ENCODE data around the gene ADTRP. TPM values are rescaled to one million over a fixed set of nuclear protein-coding genes. Genes with fewer than 3 reads are reported as not detected.

Gene ADTRP
- total RNA-seq, 1 experiment from 2014 or later = 0.86 TPM

GRCh38 chr6:11738661-11739375 is 39.8 kb downstream of the ADTRP start:
- TF ChIP-seq EZH2phosphoT487 (IDR thresholded peaks at IDR 0.05; ENCODE audit: borderline replicate concordance) (no peak), JUND (IDR thresholded peaks at IDR 0.05) (no peak)
- no peak overlapping the region for H3K9ac ChIP-seq (ENCODE audit: low read length)
- no peaks in the 10 kb centered on the region for H3K79me2 ChIP-seq (ENCODE audit: insufficient read depth, low read length)
- no peaks in the 10 kb centered on the region for H3K9me2 ChIP-seq (ENCODE audit: insufficient read depth)
- no TSS peak for BruUV-seq (replicated peaks)
- RAD21 ChIA-PET (ENCODE audit: low non-redundant PET in 1 of 2, low total read pairs in 2 of 2, uncharacterized antibody in 2 of 2, unreplicated experiment in 2 of 2) = no interaction called here
- H3K4me3 ChIP-seq (replicated peaks in 1 of 2; ENCODE audit: low read depth in 1 of 2, low read length in 2 of 2) = no peak overlapping the region
- H3K36me3 ChIP-seq (ENCODE audit: control insufficient read depth in 1 of 2, insufficient read depth in 2 of 2, low read length in 2 of 2) = no peaks in the 10 kb centered on the region
- H3K9me3 ChIP-seq (ENCODE audit: control insufficient read depth in 1 of 2, insufficient read depth in 1 of 2, low read depth in 1 of 2, low read length in 2 of 2) = no peaks in the 10 kb centered on the region
- H2AFZ ChIP-seq (ENCODE audit: low read depth, low read length, poor library complexity, severe bottlenecking) = no peak overlapping the region
- POLR2A ChIA-PET = no interaction called here
- H3K4me1 ChIP-seq (ENCODE audit: control insufficient read depth in 1 of 2, insufficient read depth in 2 of 2, low read length in 2 of 2) = no peaks in the 10 kb centered on the region
- ATAC-seq = no peak
- no peak overlapping the region for H3K27ac ChIP-seq (ENCODE audit: low read depth, low read length)
- CTCF ChIA-PET = no interaction called here
- DNase-seq (ENCODE audit: low read depth, low spot score) = no peak
- peaks cover 7% of the 10 kb centered on the region; the same call in 1 of the 2 replicates for H3K27me3 ChIP-seq (ENCODE audit: insufficient read depth, low read length)
- intact Hi-C loops (cut with micrococcal nuclease) = no loop called here
- H3K4me2 ChIP-seq (ENCODE audit: low read length) = no peak overlapping the region
- no peaks in the 10 kb centered on the region for H4K20me1 ChIP-seq (ENCODE audit: insufficient read depth)

- H3K9me2 ChIP-seq (ENCODE audit: insufficient read depth) = no peaks in the 10 kb centered on the region
- ATAC-seq = no peak
- no peak overlapping the region for H3K4me2 ChIP-seq (ENCODE audit: low read length)
- no peak overlapping the region for H3K27ac ChIP-seq (ENCODE audit: low read depth, low read length)
- intact Hi-C loops (cut with micrococcal nuclease) = no loop called here
- no peak overlapping the region for H3K4me3 ChIP-seq (replicated peaks in 1 of 2; ENCODE audit: low read depth in 1 of 2, low read length in 2 of 2)
- RAD21 ChIA-PET (ENCODE audit: low non-redundant PET in 1 of 2, low total read pairs in 2 of 2, uncharacterized antibody in 2 of 2, unreplicated experiment in 2 of 2) = no interaction called here
- CTCF ChIA-PET = no interaction called here
- H3K27me3 ChIP-seq (ENCODE audit: insufficient read depth, low read length) = peaks cover 7% of the 10 kb centered on the region; the same call in 1 of the 2 replicates
- BruUV-seq (replicated peaks) = no TSS peak
- no peak for DNase-seq (ENCODE audit: low read depth, low spot score)
- POLR2A ChIA-PET = no interaction called here
- no peaks in the 10 kb centered on the region for H3K4me1 ChIP-seq (ENCODE audit: control insufficient read depth in 1 of 2, insufficient read depth in 2 of 2, low read length in 2 of 2)
- no peaks in the 10 kb centered on the region for H3K79me2 ChIP-seq (ENCODE audit: insufficient read depth, low read length)
- H4K20me1 ChIP-seq (ENCODE audit: insufficient read depth) = no peaks in the 10 kb centered on the region
- no peaks in the 10 kb centered on the region for H3K36me3 ChIP-seq (ENCODE audit: control insufficient read depth in 1 of 2, insufficient read depth in 2 of 2, low read length in 2 of 2)
- H3K9ac ChIP-seq (ENCODE audit: low read length) = no peak overlapping the region
- H3K9me3 ChIP-seq (ENCODE audit: control insufficient read depth in 1 of 2, insufficient read depth in 1 of 2, low read depth in 1 of 2, low read length in 2 of 2) = no peaks in the 10 kb centered on the region
- H2AFZ ChIP-seq (ENCODE audit: low read depth, low read length, poor library complexity, severe bottlenecking) = no peak overlapping the region
- TF ChIP-seq SIN3A (IDR thresholded peaks at IDR 0.05; ENCODE audit: low read depth) (no peak), ZFX (IDR thresholded peaks at IDR 0.05) (no peak), ZNF274 (IDR thresholded peaks at IDR 0.05; ENCODE audit: low read depth, low read length) (no peak), FOSL1 (IDR thresholded peaks at IDR 0.05; ENCODE audit: low read depth) (no peak), TCF7L2 (IDR thresholded peaks at IDR 0.05; ENCODE audit: borderline replicate concordance, extremely low read depth, insufficient read depth, insufficient read length) (no peak), SP1 (IDR thresholded peaks at IDR 0.05; ENCODE audit: low read depth) (no peak), ZBTB33 (IDR thresholded peaks at IDR 0.05; ENCODE audit: extremely low read depth, insufficient replicate concordance, low read length) (no peak), REST (IDR thresholded peaks at IDR 0.05; ENCODE audit: low read depth) (no peak), ELF1 (IDR thresholded peaks at IDR 0.05; ENCODE audit: borderline replicate concordance, low read depth) (no peak), RAD21 (IDR thresholded peaks at IDR 0.05; ENCODE audit: low read depth) (no peak), CEBPB (IDR thresholded peaks at IDR 0.05; ENCODE audit: low read depth) (no peak), EZH2 (IDR thresholded peaks at IDR 0.05) (no peak), MAX (IDR thresholded peaks at IDR 0.05) (no peak)
Measured at GRCh38 chr6:11738234-11738633, 40.4 kb downstream of the ADTRP start.

Data from HCT116 (cell line).